Upper lobe of left lung (tissue), 4 donors: Measurements from ENCODE around the gene RTP4.

Experiments used
- POLR2AphosphoS5 ChIP-seq, 2 donors: sonication (generic); formaldehyde crosslinking; IDR thresholded peaks; one replicate each; pipeline ENCODE4 v1.5.1; 2017; ENCODE audit warnings: antibody characterized with exemption in 2 of 2
- TF ChIP-seq, protein P1 (sequence below), 6 experiments: fragments of 450-650 bp in 4 of 6; fragments of 200-600 bp in 2 of 6; sonication (generic) in 2 of 6; IDR thresholded peaks; one replicate each; pipeline ENCODE4 v1.5.1; 2016 to 2019; ENCODE audit warnings: antibody characterized with exemption in 6 of 6

DNA sequence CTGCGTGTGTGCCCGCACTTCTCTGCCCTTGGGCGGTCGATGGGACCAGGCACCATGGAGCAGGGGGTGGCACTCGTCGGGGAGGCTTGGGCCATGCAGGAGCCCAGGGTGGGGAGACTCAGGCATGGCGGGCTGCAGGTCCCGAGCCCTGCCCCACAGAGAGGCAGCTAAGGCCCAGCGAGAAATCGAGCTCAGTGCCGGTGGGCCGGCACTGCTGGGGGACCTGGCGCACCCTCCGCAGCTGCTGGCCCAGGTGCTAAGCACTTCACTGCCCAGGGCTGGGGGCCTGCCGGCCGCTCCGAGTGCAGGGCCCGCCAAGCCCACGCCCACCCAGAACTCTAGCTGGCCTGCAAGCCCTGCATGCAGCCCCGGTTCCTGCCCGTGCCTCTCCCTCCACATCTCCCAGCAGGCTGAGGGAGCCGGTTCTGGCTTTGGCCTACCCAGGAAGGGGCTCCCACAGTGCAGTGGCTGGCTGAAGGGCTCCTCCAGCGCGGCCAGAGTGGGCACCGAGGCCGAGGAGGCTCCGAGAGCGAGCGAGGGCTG is 553 bp upstream of the RTP4 start:
- TF ChIP-seq, protein P1, sequence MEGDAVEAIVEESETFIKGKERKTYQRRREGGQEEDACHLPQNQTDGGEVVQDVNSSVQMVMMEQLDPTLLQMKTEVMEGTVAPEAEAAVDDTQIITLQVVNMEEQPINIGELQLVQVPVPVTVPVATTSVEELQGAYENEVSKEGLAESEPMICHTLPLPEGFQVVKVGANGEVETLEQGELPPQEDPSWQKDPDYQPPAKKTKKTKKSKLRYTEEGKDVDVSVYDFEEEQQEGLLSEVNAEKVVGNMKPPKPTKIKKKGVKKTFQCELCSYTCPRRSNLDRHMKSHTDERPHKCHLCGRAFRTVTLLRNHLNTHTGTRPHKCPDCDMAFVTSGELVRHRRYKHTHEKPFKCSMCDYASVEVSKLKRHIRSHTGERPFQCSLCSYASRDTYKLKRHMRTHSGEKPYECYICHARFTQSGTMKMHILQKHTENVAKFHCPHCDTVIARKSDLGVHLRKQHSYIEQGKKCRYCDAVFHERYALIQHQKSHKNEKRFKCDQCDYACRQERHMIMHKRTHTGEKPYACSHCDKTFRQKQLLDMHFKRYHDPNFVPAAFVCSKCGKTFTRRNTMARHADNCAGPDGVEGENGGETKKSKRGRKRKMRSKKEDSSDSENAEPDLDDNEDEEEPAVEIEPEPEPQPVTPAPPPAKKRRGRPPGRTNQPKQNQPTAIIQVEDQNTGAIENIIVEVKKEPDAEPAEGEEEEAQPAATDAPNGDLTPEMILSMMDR (IDR thresholded peaks at IDR 0.05): no peak
- no peak for TF ChIP-seq POLR2AphosphoS5 (IDR thresholded peaks at IDR 0.05)
